ENCODE results near the gene SLC27A2.

Gene SLC27A2

GRCh38 chr15:50275908-50276307, 93.9 kb downstream of the SLC27A2 start:
- no peak for DNase-seq (ENCODE audit: low read depth)

GRCh38 chr15:50277370-50277769, 95.4 kb downstream of the SLC27A2 start:
- no peak for DNase-seq (ENCODE audit: low read depth)

- no peak for DNase-seq (ENCODE audit: low read depth)
Observed at GRCh38 chr15:50278496-50278895, 96.5 kb downstream of the SLC27A2 start.

- no peak for DNase-seq (ENCODE audit: low read depth)
Observed at GRCh38 chr15:50280271-50280670, 98.3 kb downstream of the SLC27A2 start.

GRCh38 chr15:50281427-50281826, 99.4 kb downstream of the SLC27A2 start:
- no peak for DNase-seq (ENCODE audit: low read depth)

Measured in activated gamma-delta T cell treated with anti-CD3 and anti-CD28 coated beads, Interleukin-2, amount 50 U/mL, for 16 hours (primary cell).